T-helper 1 cell treated with Interleukin-12 subunit alpha and Interleukin-12 subunit beta and Interleukin-4 antibody, amounts not matched to agents 30 ng/mL and 1 ng/mL, for 36 hours (primary cell): ENCODE measurements around the gene TFF3. TPM values are rescaled to one million over a fixed set of nuclear protein-coding genes. Genes with fewer than 3 reads are reported as not detected.
"Not testable (repeated sequence)": the region's sequence is repeated elsewhere in the genome, so short reads cannot be mapped to it uniquely, and the experiment has no call there.

ENCODE experiments used
- intact Hi-C: fragments of 100-400 bp; cut with micrococcal nuclease; formaldehyde crosslinking; loops from one replicate; pipeline ENCODE4 v1.15.1; 2024
- total RNA-seq: library from RNA; stranded (reverse); gene quantifications from 2 replicates; pipeline ENCODE4 v1.2.3, GENCODE V29; 2022

The TFF3 gene
- total RNA-seq, 1 donor from 2014 or later = not detected

DNA sequence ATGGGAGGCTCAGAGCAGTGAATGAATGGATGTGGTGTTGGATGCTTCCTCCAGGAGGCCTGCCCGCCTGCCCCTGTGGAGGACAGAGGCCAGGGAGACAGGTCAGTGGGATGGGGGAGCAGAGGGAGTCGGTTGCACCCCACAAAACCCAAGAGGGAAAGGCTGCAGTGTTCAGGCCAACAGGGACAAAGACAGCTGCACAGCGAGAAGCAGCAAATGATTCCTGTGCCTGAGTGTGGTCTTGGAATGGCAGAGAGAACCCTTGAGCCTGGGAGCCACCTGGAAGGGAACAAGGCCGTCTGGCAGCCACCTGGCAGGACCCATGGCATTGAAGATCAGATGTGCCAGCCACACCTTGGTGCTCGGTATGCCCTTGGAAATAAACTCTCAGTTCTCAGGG lies 8.1 kb downstream of the TFF3 start:
- intact Hi-C loops = loop anchor here (10.0 kb wide), 1 partner anchor 218 kb away; no protein-coding TSS in a partner anchor

DNA sequence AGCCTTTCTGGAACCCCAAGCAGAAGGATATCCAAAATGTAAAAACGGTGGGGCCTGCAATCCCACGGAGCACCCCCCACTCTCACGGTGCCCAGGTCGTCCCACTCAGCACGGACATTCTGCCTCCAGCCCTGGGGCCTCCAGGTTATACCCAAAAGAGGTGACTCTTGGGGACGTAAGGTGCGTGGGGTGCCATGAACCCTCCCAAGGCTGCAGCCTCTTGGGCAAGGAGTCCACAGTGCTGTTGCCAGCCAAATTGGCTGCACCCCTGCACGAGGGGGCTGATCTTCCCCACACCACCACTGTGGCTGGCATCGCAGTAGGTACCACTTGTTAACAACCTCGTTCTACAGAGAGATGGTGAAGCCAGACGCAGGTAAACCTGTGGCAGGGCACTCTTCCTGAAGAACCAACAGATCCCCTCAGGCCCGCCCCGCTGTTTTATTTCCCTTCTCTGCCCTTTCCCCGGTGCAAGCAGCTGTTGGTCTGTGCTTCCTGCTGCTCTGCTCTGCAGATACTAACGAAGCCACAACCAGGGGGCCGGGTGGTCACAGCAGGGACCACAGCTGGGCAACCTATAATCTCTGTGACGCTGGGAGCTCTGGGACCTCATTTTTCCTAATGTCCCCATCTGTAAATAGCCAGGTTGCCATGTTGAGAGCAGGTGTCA lies 8.7 kb downstream of the TFF3 start:
- intact Hi-C loops = loop anchor here (10.0 kb wide), 1 partner anchor 218 kb away; no protein-coding TSS in a partner anchor

DNA sequence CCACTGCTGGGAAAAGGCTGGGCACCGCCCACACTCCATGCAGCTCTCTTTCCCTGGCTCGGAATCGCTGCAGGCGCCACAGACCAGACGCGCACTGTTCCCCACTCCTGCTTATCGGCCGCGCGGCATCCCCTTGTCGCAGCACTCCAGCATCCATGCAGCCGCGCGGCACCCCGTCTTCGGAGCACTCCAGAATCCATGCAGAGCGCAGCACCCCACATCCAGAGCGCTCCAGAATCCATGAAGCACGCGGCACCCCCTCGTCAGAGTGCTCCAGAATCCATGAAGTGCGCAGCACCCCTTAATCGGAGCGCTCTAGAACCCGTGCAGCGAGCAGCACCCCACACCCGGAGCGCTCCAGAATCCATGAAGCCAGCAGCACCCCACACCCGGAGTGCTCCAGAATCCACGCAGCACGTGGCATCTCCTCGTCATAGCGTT lies 9.5 kb downstream of the TFF3 start:
- intact Hi-C loops = loop anchor here (10.0 kb wide), 1 partner anchor 219 kb away; no protein-coding TSS in a partner anchor

DNA sequence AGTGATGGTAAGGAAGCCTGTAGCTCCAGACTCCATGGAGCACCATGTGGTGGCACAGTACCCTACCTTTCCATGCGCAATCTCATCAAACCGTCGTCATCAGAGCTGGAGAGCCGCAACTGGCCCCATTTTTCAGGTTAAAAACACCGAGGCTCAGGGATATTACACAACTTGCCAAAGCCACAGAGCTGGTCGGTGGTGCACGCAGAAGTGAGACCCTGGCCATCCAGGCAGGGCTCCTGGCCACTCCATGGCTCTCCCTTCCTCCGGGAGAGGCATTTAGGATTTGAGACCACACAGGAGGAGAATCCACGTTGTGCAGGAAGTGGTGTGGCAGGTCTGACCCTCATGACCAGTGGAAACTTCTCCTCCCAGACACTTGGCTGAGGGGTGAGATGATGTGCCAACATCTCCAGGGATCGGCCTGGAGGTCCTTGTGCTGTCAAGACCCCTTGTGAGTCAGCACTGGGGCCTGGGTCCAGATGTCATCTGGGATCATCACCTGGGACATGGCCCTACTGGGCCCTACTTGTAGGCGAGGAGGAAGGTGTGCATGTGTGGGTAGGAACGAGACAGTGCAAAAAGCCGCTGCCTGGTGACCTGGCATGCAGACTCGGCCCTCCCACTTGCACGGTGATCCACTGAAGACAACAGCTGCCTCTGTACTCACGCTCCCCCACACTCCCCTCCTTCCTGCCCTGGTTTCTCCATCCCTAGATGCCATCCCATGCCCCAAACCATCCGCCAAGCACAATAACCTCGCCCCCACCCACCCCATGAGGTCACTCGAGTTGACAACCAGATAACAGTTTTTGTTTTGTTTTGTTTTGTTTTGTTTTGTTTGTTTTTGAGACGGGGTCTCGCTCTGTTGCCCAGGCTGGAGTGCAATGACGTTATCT lies 10.4 kb downstream of the TFF3 start:
- intact Hi-C loops = loop anchor here (10.0 kb wide), 1 partner anchor 220 kb away; no protein-coding TSS in a partner anchor

DNA sequence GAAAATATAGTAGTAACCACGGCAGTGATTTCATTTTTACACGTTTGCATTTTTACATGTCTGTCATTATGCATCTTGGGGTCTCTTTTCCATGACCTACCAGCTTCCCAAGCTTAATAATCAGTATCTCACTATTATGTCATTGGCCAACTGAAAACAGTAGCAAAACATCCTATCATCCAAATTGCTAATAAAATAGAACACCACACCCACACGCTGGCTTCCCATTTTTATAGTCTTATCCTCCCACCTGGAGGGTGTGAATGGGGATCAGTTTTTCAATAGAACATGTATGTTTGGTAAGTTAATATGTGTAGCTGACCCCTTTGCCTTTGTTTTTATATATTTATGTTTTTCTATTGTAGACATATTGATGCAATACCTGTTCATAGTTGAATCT lies 11.8 kb downstream of the TFF3 start:
- intact Hi-C loops = loop anchor here (10.0 kb wide), 1 partner anchor 221 kb away; no protein-coding TSS in a partner anchor

DNA sequence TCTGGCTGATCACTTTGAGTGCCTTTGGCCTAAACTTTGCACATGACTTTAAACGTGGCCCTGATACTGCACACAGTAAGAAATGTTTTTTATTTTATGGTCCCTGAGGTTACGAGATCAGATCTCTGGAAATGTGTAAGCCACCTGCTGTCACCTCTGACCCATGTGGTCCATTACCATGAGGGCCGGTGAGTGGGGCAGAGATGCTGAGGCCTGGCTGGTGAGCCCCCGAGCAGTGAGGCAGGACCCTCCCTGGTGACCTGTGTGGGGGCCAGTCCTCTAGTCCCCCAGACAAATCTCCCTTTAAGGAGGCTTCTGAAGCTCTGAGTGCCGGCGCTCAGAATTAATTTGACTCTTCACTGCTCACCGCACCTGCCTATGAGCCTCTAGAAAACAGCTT lies 12.4 kb downstream of the TFF3 start:
- intact Hi-C loops = loop anchor here (10.0 kb wide), 1 partner anchor 222 kb away; no protein-coding TSS in a partner anchor

DNA sequence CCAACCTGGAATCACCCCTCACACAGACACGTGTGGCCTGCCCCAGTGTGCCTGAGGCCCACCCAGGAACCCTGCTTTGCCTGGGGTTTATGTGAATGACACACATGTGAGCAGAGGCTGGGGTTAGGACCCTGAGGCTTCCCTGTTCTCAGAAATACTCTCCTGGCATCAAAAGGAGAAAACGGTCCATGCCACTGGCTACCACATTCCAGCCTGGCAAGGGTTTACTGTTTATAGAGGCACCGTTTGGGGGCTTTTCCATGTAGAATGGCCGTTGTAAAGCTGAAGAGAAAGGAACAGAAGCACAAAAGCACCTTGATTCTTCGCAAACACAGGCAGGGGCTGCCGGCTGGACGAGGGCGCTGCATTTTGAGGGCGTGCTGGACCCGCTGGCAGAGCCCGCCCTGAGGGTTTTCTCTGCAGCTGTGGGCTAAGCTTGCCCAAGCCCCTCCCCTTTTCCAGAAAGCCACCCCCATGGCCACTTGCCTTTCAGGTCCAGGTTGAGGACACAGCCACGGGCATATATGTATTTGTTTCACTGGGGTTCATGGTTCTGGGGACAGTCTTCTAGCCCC lies 13.0 kb downstream of the TFF3 start:
- intact Hi-C loops = loop anchor here (10.0 kb wide), 1 partner anchor 223 kb away; no protein-coding TSS in a partner anchor

DNA sequence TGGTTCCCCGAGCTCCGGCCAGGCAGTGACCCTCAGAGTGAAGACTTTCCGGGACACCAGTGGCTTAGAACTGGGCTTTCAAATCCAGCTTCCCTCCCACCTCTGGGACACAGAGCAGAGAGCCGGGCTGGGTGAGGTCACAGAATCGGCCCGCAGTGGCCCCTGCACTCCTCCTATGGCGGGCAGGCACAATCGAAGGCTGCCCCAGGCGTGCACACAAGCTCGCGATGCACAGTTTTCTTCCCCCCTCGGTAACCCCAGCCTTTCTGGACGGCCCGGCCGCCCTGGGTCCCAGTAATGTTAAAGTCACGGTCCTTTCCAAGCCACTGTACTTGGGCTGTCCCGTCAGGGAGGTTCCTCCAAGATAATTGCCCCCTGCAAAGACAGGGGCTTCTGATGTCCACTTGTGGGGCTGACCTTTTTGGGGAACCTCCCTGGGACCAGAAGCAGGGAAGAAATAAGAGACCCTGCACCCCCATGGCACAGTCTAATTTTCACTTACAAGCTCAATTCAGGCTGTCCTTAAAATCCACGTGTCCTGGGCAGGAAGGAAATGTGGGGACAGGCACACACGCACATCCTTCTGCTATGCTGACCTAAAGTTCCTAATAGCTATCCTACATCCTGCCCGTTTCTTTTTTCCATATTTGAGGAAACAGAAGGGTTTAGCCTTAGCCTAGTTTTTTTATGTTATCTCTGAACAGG lies 13.7 kb downstream of the TFF3 start:
- intact Hi-C loops = loop anchor here (10.0 kb wide), 1 partner anchor 223 kb away; no protein-coding TSS in a partner anchor

DNA sequence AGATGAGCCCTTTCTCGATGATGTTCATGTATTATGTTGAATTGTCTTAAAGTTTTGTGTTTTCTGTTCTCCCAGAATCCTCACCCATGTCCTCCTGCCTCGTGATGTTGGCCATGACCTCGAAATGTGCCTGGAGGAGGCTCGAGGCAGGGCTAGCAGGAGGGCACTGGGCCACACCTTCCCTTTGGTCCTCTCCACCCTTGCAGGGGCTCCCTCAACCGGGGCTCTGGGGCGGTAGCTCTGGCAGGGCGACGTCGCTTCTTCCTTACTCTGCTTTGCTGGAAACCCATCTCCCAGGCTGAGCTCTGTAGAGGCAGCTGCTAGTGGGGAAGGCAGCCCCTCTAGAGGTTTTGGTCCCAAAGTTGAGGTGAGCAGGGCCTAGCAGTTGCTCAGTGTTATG lies 14.3 kb downstream of the TFF3 start:
- intact Hi-C loops = loop anchor here (10.0 kb wide), 1 partner anchor 224 kb away; no protein-coding TSS in a partner anchor

DNA sequence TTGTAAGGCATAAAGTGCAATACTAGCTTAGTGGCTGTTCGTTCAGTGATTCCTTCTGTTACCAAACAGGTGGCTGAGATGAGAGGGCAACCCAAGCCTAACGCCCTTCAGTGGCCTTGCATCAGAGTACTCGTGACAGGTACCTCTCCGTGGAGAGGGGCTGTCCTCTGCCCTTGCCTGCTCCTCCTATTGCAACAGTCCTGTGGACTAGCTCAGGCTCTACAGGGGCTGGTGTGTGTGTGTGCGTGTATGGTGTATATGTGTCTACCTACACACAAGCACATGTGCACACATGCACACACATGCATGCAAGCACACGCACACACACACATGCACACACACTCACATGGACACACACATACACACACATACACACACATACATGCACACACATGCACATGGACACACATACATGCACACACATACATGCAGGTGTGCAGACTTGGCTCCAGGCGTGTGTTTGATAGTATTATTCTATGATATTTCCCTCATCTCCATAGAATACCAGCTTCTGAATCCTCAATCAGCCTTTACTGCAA lies 15.1 kb downstream of the TFF3 start:
- intact Hi-C loops = loop anchor here (10.0 kb wide), 1 partner anchor 225 kb away; no protein-coding TSS in a partner anchor

DNA sequence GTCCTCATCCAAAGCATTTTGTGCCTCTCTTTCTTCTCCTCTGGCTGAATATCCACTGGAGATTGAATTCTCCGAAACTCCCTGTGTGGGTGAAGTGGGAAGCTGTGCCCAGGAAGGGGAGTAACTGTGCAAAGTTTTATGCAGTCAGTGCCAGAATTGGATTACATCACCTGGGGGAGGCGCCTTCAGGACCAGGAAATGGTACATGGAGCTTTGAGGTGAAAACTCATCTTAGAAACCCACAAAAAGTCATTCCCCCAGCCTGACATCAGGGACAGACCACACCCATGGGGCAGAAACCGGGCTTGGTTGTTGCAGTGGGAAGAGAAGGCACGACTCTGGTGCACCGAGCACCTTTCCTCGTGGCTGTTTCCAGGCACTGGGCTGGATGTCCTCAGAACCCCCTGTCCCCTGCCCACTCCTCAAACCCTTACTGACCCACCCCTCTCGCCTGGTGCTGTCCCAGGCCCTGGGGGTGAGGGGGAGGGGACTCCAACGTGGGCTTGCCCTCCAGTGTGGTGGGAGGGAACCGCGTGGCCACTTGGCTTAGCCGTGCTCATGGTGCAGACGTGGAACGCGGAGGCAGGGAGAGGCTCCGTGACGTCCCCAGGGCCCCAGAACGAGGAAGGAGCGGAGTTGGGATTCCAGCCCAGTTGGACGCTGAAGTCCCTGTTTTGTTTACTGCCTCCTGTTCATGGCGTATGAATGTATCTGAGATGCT lies 15.7 kb downstream of the TFF3 start:
- intact Hi-C loops = loop anchor here (10.0 kb wide), 1 partner anchor 225 kb away; no protein-coding TSS in a partner anchor

DNA sequence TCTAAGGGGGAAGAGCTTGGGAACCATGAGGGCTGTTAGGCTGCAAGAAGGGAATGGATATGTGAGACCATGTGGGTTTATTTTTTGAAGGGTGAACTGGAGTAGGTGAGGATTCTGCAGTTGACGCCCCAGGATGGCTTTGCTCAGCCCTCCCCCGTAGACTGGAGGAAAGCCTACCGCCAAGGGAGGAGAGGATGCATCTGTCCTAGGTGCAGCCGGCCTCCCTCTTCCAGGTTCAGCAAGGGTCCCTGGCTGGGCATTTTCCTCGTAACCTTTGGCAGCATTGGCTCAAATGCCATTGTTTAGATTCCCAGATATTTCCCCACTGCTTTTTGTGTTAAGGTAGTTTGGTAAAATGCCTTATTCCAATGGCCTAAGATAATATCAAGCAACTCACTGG lies 16.6 kb downstream of the TFF3 start:
- intact Hi-C loops = no loop called here

DNA sequence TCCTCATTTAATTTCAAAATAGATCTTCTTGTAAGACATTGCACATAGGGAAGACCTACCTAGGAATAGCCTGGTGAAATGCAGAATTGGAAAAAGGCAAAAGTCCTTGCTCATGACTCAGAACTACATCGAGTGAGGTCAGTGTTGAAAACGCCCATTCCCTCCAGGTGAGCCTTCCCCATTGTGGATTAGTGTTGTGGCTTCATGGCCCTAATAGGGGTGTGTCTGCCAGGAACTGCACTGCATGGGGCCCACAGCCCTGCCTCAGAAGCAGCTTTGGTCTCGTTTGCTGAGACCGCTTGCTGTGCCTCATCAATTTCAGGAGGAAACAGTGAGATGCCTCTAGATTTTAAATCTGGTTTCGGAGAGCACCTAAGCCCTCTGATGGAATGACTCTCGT lies 17.0 kb downstream of the TFF3 start:
- intact Hi-C loops = no loop called here

DNA sequence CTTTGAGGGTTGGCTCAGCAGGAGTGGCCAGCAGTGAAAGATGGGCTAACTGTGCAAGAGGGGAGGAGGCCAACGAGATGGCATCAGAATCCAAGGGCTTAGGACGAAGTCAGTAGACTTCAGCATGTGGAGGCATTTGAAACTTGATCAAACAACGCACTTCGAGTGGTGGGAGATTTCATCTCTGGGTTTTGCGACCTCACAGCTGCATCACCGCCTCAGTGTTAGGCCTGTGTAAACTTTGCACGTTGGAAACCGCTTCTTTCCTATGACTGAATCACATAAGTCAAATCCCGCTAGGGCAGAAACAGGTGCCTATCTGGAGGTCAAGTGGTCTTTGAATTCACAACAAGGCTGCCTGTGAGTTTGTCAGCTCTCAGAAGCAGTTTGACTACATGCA lies 17.8 kb downstream of the TFF3 start:
- intact Hi-C loops = no loop called here

DNA sequence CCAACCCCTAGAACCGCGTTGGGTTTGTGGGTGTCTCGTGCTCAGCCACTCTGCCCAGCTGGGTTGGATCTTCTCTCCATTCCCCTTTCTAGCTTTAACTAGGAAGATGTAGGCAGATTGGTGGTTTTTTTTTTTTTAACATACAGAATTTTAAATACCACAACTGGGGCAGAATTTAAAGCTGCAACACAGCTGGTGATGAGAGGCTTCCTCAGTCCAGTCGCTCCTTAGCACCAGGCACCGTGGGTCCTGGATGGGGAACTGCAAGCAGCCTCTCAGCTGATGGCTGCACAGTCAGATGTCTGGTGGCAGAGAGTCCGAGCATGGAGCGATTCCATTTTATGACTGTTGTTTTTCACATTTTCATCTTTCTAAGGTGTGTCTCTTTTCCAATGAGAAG lies 18.7 kb downstream of the TFF3 start:
- intact Hi-C loops = no loop called here

DNA sequence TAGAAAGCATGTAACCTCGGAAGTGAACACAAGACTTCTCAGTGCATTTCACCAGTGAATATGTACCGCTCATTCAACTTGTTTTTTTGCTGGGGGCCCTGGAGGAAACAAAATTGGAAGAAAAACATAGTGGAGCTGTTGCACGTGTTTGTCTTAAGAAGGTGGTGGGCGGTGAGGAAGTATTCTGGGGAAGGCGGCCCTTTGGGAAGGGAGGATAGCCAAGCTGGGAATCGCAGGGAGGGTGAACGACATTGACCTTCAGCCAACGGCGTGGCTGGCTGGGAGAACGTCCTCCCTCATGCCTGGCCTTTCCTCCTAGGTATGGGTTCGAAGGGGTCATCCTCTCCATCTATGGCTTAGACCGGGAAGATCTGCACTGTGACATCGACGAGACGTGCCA lies 19.4 kb downstream of the TFF3 start:
- intact Hi-C loops = no loop called here

DNA sequence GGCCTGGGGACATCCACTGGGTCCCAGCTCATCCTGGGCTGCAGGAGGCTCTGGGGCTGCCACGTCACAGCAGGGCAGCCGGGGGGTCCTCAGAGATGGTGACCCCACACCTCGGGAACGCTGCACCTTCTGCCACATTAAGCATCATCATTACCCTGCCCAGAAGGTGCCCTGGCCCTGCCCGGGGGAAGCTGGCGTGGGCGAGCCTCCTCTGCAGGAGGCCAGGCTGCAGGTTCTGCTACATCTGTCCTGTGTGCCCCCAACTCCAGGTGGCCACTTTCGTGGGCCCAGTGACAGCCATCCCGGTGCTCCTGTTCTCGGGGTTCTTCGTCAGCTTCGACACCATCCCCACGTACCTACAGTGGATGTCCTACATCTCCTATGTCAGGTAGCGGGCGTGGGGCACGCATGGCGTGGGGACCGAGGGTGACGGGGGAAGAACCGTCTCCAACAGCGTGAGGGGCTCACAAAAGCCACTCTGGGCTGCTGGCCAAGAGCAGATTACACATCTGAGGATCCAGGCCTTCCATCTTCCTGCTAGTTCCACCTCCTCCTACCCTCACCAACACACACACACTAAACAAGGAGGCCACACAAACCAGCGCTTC lies 20.8 kb downstream of the TFF3 start:
- intact Hi-C loops = no loop called here

DNA sequence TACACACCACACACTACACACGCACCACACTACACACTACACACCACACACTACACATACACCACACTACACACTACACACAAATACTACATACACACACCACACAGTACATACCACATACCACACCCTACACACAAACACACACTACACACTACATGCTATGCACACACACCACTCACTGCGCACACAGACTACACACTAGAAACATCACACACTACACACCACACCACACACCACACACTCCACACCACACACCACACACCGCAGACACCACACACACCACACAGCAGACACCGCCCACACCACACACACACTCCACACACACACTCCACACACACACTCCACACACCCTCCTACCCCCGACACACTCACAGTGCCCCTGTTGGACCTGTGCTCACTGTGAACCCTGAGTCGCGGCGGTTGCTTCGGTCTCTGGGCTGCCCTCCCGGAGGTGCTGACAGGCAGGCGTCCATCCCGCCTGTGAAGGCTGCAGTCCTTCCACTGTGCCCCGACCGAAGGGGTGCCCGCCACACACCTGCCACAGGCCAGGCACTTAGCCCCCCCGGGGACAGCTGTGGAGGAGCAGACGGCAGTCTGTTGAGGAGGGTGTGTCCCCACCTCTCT lies 21.4 kb downstream of the TFF3 start:
- intact Hi-C loops = no loop called here

DNA sequence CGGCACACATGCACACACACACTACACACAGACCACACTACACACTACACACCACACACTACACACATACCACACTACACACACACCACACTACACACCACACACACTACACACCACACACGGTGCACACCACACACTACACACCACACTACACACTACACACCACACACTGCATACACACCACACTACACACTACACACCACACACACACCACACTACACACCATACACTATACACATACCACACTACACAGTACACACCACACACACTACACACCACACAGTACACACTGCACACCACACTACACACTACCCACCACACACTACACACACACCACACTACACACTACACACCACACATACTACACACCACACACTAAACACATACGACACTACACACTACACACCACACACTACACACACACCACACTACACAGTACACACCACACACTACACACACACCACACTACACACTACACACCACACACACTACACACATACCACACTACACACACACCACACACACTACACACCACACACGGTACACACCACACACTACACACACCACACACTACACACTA lies 22.6 kb downstream of the TFF3 start:
- intact Hi-C loops = not testable (repeated sequence)
